NCI-H2029 (cell line): ENCODE results near the gene PRKCE.

ENCODE experiments used
- DNase-seq: peaks from one replicate; lab custom pipeline; 2025; lab: John Stamatoyannopoulos, UW

The PRKCE gene

DNA sequence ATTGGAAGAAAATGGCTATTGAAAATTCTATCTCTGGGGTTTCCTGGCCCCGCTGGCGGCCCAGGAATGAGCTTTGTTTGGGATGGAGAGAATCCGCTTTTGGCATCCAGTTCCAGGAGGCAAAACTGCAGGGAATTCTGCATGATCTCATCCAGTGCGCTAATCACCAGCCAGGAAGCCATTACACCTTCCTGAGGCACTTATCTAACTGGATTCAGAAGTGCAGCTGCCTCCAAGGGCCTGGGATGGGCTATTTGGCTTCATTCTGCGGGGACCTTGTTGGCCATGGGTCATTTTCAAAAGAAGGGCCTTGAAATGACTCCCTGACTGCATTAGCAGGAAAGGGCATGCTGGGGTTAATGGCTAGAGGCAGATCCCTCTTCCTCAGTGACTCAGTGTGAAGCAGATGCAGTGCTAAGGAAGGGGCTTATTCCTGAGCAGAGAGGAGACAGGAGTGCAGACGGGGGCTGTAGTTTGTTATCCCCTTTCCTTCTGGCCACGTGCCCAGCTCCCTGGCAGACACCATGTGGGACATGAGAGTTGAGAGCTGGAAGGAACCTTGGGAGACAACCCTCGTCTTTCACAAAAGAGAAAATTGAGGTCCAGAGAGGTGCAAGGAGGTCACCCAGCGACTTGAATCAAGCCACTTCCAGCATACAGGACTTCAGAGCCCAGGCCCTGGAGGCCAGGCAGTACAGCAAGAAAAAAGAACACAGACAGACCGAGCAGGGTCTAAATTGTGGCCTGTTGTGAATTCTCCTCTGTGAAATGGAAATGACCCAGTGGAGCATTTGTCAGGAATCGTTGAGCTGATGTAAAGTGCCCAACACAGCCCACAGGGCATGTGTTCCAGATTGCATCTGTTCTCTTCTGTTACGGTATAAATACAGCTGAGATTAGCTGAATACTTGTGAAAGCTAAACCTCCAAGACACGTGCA is 161.8 kb downstream of the PRKCE start:
- DNase-seq: peak; percentile 67

DNA sequence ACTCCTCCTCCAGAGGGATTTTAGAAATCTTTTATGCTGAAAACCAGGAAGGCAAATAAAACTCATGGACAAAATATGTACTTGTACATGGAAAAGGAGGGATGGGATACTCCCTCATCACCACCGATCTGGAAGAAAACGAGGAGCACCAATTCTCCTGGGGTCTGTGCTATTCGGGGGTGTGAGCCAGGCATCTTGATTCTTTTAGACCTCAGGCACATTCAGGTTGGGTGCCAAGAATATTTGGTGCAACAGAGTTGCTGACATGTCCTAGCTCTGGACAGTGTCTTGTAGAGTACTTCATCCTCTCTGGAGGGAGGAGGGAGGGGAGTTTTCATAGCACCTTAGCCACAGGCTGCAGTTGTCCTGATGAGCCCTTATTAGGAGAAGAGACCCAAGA is 163.0 kb downstream of the PRKCE start:
- DNase-seq: no peak

DNA sequence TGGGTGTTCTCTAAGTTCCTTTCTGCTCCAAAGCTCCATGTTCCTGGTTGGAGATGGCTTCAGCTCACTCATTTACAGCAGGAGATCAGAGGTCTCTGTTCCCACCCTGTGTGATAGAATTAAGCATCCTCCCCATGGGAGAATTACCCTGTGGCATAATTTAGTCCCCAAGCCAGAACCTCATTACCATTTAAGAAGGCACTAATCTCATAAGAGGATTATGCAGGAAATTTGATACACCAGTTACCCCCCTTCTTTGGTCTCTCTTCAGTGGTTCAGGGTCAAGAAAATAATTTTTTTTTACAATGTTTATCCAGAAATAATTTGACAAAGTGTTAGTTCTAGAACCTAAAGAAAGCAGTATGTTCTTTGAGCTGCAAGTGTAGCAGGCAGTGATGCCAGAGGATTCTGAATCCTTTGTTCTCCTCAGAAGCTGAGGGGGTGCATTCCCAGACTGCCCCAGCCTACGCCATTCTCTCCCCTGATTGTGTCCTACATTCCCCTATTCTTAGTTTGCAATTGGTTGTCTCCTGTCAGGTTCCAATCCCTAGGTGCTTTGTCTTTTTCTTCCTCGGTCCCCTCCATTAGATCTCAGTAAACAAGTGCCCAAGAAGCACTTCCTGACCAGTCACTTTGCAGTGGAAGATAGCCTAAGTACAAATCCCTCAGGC is 163.6 kb downstream of the PRKCE start:
- DNase-seq: no peak

DNA sequence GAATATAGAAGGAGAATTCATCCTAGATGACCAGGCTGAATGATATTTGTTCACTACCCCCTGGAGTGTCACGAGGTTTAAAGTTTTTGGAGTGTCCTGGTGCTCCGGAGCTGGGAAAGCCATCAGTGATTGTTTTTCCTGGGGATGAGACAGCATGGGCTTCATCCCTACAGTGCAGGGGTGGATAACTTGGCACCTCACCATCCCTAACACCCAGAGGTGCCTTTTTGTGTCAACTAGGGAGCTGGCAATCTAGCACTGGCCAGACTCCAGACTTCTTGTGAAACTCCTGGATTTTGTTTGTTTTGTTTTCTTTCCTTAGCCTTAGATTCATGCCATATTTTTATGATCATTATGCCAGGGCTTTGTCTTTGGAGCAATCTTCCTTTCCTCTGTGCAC is 164.8 kb downstream of the PRKCE start:
- no peak for DNase-seq

DNA sequence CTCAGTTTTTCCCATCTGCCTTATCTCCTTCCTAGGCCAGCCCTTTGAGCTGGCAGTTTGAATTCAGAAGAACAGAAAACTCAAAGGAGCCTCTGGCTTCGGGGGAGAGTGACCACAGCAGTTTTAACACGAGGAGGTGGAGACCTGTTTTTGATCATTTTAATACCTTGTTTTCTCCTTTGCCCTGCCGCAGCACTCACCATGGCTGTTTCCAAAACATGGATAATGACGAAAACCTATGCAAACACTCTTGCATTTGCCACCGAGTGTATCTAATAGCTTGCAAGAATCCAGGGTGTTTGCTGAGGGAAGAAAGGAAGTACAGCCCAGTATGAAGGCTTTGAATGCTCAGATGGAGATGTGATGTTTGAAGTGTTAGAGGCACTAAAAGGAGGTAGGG is 167.1 kb downstream of the PRKCE start:
- DNase-seq: no peak

DNA sequence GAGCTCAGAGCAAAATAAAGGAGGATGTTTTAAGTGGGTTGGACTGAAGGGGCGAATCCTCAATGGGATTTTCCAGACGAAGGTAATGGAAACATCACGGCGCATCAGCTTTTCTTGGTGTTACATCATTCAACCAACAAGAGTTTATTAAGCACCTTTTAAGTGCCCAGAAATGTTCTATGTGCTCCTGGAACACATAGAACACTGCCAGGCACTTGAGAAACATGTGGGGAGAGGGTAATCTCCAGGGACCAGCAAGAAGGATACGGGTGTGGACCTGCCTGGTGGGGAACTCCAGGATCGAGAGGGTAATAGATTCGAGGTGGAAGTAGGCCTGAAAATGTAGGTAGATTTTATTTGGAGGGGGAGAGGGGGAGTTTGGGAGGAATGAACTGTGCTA is 168.6 kb downstream of the PRKCE start:
- no peak for DNase-seq

DNA sequence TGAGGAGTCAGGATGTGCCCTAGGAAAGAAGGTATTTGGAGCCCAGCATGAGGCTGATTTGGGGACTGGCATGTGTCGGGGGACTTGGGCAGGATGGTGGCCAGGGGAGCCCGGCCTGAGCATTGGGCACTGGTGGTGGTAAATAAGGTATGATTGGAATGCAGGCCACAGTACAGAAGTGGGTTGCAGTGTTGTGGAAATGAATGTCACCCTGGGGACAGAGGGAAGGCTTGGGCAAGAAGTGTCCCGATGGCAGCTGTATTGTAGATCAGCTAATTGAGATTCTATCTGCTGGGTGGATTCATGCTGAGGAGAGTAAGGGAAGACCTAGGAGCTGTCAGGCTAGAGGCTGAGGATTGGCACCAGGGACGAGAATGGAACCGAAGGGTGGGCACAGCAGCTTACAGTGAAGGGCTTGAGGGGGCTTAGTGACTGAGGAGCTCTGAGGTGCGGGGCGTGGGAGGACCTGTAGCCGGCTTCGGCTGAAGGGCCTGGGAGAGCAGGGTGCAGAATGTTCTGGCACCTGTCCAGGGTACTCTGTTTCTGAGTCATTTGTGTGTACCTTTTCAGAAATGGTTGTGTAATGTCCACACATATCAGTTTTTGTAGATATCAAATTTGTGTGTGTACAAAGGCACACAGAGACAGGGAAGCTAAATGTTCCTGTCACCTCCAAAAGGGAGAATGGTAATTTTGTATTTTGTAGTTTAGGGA is 170.2 kb downstream of the PRKCE start:
- peak; percentile 77 for DNase-seq

DNA sequence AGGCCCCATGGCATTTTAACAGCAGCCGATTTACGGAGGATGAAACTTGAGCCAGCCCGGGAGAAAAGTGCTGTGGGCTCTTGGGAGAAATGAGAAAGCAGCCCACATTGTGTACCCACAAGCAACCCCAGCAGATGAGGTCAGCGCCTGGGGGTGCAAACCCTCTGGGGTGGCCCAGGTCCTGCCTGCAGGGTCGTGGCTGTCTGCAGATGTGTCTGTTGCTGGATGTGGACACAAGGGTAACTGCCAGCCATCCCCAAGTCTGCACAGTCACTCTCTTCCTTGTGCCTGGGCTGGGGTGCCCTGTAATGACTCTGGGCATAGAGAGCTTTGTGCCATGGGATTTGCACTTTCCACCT is 170.8 kb downstream of the PRKCE start:
- DNase-seq: no peak

DNA sequence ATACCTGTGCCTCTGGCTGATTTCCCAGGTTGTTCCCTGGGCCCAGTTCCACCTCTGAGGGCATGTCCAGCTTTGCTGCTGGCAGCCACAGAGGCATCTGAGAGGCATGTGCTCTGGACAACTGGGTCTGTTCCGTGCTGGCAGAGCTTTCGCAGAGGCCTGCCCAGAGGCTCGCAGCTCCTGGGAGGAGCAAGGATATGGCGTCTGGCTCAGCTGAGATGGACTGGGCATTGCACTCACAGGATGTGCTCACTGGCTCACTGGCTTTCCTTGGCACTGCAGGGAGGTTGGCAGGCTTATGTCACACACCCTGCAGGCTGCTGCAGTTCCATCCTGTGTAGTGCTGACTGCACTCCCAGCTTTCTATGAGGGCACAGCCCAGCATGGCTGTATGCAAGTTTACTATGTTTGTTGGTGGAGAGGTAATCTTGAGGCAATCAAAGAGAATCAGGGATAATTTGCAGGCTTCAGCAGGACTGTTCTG is 172.3 kb downstream of the PRKCE start:
- peak; percentile 56 for DNase-seq

DNA sequence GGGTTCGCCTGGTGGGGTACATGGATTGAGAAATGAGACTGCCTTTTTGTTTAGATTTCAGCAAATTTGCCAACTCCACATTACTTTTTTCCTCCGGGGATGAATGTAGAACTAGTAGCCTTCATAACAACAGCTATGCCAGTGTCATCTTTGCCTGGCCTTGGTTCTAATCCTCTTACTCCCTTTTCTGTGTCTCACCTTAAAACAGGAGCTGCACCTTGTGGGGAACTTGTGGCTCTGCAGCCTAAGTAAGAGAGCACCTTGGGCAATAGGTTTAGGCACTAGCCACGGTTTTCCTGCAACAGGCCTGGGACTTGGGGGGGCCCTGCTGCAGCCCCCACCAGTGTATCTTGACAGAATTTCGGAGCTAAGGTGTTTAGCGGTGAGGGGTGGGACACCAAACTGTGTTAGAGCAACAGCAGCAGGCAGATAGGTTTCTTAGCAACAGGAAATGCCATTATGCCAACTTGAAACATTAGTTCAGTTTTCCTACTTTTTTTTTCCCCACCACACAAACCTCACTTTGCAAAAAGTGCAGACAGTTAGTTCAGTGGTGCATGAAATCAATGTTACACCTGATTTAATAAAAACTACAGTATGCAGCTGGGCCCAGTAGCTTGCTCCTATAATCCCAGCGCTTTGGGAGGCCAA is 173.7 kb downstream of the PRKCE start:
- no peak for DNase-seq

DNA sequence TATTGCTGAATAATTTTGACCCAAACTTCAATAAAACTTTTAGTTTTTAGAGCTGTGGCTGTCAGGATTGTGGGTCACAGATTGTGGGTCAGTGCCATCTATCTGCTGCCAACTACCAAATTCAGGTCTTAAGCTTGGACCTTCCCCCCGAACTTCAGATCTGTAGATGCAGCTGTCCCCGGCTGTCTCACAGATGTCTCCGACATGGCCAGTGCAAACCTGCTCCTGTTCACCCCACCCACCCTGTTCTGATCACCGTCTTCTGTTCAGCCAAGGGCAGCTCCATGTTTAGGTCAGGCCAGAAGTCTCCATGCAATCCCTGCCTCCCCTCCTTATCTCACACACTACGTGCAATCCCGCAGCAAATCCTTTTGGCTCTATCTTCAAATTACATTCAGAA is 175.0 kb downstream of the PRKCE start:
- DNase-seq: no peak

DNA sequence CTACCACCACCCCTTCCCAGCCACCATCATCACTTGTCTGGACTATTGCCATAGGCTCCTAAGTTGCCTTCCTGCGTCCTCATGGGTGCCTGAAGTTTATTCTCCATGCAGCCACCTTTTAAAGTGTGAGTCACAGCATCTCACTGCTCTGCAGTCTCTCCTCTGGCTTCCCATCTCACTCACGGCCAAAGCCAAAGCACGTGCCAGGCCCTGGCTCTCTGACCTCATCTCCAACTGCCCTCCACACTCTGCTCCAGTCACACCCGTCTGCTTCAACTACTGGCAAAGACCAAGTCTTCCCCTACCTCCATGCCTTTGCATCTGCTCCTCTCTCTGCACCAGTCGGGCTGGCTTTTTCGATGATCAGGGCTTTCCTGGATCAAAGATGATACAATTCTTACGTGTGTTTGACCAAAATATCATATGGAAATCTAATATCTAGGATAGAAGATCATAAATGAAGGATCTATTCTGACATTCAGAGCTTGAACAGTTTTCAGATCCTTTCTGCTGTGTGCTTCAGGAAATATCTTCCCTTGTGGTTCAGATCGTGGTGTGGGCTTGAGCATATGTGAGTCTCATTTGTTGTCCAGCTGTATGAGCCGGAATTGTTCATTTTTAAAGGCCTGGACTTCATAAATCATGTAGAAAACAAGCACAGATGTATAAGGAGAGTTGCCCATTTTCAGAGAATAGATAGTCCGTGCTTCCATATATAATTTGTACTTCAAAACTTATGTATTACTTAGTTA is 175.6 kb downstream of the PRKCE start:
- no peak for DNase-seq

DNA sequence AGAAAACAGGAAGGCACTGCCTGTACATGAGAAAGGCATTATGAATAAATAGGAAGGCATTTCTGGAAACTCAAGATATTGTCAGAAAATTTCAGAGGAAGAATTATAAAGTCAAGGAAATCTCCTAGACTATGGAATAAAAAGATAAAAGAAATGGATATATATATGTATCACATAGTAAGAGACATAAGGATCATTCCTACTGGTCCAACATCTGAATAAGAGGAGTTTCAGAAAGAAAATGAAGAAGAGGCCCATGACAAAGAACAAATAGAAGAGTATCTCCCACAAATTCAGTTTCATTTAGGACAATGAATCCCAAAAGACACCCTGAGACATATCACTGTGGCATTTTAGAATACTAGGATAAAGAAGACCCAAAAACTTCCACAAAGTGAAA is 178.8 kb downstream of the PRKCE start:
- no peak for DNase-seq

DNA sequence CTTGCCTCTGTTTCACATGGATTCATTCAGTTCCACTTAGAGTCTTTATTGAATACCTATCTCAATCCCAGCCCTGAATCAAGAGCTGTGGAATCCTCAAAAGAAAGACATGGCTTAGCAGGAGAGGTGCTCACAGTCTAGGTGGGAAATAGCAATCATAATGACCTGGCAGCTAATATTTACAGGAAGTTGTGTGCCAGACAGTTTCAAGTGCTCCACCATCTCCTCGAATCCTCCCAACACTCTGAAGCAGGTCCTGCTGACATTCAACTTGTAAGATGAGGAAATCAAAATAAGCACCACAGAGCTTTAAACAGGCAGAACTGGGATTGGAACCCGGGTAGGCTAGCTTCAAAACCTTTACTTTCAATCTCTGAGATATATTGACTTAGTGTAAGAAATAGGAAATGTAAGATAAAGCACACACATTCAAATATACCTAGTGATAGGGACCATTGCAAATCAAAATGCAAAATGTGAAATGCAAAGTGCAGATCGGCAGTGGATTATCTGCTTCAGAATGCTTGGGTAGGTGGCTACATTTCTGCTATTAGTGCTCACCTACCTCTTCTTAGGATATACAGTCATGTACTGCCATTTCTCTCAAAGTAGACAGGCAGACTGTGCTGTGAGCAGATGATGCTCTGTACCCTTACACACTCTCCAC is 182.0 kb downstream of the PRKCE start:
- no peak for DNase-seq

DNA sequence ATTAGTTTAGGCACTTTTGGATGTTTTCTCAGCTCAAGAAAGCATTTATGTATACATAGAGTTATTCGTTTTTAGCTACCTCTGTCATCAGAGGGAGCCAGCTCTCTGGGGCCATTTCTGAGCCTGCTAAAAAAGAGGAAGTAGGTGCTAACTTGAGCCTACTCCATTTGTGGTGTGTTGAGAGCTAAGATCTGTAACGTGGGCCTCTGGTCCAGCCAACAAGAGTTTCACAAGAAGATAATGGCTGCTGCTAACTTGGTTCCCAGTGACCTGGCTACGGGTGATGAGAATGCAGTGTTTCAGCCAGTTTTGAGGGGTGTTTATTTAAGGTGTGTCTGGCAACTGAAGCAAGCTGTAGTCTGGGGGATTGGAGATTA is 182.5 kb downstream of the PRKCE start:
- no peak for DNase-seq

DNA sequence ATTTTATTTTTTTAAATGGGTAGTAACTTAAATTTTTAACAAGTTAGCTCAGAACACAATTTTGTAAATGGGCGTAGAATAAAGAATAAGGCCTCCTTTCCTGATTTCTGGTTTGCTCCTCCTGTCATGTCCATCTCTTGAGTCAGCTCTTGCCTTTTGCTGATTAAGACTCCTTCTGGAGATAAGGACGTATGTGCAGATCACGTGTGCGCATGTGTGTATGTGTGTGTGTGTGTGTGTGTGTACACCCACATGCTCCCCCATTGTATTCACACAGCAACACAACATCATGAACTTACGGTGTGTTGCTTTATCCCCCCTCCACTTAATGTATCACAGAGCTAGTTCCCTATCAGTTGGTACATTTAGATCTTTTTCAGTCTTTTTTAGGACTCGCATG is 182.9 kb downstream of the PRKCE start:
- no peak for DNase-seq

DNA sequence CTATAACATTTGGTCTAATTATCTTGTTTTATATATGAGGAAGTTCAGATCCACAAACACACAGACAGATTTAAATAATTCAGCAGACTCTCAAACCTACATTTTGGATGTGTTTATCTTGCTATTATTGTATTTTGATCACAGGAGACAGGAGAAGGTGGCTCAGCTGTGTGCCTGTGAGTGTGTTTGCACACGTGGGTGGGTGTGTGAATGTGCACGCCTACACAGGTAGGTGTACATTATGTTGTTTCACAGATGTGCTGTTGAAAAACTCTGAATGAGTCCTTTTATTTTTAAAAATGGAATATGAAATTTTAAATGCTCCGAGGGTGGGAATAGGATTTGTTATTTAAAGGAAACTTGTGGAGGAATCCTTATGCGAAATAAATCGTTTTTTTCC is 183.4 kb downstream of the PRKCE start:
- DNase-seq: no peak

DNA sequence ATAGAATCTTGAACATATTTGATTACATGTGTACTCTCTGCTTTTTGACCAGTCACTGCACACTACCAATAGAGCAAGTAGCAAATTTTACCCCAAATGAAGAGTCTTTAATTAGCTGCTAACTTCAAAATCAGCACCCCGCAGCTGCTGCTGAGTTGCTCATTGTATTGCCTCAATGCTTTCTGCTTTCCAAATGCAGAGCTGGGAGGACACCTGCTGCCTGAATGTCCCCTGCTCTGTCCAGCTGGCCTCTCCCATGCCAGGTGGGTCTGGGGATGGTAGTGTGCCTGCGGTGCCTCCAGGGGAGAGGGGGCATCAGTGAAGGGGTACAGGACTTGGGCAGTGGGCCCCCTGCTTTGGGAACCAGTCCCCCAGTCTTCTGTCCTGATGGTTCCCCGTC is 184.8 kb downstream of the PRKCE start:
- DNase-seq: no peak

DNA sequence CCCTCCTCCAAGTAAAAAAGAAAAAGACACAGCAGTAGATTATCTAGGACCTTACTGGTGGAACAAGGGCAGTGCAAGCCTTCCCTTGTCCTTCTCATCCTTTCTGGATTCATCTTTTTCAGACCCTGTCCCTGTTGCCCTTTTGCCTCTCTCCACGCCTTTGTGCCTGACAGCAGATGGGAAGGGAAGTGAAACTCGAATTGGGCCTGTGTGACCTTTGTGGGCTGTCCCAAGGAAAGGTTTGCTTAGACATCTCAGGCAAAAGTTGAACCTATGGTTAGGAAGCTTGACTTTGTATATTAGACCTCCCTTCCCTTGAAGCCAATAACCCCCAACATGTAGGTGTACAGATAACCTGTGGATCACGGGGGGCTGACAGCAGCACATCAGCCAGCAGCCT is 185.3 kb downstream of the PRKCE start:
- DNase-seq: no peak

DNA sequence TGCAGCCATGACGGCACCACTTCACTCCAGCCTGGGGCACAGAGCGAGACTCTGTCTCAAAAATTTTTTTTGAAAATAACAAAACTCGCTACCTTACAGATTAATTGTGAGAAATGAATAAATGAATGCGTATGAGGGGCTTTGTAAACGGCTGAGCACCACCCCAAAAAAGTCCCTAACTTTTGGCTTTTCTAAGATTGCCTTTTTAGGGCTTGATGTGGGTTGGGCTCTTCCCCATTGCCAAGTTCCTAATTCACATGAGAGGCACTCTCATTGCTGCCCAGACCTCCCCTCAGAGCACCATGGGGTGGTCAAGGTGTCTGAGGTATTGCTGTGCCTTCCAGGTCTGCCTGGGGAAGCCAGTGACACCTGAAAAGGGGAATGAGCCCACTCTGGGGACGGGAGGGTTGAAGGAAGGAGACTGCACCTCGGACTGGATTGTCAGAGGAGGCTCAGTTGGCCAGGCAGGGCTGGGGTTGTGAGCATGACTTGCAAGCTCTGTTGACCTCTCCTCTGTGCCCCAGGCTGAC is 186.4 kb downstream of the PRKCE start:
- DNase-seq: no peak
